ENCODE data around the gene CH25H.

- no peak for TF ChIP-seq POLR2AphosphoS5 (IDR thresholded peaks at IDR 0.05; ENCODE audit: low read depth, low read length)
- no peak for TF ChIP-seq TAF1 (IDR thresholded peaks at IDR 0.05; ENCODE audit: borderline replicate concordance, insufficient read depth, low read length)
- TF ChIP-seq, protein P1, sequence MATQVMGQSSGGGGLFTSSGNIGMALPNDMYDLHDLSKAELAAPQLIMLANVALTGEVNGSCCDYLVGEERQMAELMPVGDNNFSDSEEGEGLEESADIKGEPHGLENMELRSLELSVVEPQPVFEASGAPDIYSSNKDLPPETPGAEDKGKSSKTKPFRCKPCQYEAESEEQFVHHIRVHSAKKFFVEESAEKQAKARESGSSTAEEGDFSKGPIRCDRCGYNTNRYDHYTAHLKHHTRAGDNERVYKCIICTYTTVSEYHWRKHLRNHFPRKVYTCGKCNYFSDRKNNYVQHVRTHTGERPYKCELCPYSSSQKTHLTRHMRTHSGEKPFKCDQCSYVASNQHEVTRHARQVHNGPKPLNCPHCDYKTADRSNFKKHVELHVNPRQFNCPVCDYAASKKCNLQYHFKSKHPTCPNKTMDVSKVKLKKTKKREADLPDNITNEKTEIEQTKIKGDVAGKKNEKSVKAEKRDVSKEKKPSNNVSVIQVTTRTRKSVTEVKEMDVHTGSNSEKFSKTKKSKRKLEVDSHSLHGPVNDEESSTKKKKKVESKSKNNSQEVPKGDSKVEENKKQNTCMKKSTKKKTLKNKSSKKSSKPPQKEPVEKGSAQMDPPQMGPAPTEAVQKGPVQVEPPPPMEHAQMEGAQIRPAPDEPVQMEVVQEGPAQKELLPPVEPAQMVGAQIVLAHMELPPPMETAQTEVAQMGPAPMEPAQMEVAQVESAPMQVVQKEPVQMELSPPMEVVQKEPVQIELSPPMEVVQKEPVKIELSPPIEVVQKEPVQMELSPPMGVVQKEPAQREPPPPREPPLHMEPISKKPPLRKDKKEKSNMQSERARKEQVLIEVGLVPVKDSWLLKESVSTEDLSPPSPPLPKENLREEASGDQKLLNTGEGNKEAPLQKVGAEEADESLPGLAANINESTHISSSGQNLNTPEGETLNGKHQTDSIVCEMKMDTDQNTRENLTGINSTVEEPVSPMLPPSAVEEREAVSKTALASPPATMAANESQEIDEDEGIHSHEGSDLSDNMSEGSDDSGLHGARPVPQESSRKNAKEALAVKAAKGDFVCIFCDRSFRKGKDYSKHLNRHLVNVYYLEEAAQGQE (IDR thresholded peaks at IDR 0.05; ENCODE audit: insufficient read depth in 1 of 2, low read depth in 2 of 2, low read length in 2 of 2) = no peak
- TF ChIP-seq SIN3A (IDR thresholded peaks at IDR 0.05; ENCODE audit: borderline replicate concordance, insufficient read depth, low read length) = no peak
- TF ChIP-seq FOXP2 (optimal IDR thresholded peaks at IDR 0.05; ENCODE audit: borderline replicate concordance, extremely low read depth, extremely low read length, insufficient read depth) = no peak
Observed at GRCh38 chr10:89171996-89172395, 35.1 kb downstream of the CH25H start.
